ENCODE measurements around the gene BCL2L11.

BCL2L11 gene

DNA sequence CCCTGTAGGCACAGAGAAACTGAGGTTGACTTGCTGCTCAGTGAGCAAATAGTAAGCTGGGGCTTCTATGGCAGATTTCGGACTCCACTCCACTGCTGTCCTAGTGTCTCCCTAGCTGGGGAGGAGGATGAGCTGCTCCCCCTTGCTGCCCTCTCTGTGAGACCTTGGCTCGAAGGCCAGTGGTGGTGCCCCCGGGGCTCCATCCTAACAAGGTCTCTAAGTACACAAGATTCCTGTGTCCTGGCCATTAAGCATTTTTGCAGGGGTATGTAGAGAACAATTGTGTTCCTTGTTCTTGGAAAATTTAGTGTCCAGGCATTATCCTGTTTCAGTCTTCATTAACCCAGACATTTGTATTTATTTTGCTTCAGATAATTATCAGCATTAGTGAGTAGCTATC lies 21.3 kb upstream of the BCL2L11 start:
- no peak for TF ChIP-seq CTCF (conservative IDR thresholded peaks at IDR 0.05; ENCODE audit: low read length)
- no peak overlapping the region for H3K4me3 ChIP-seq (ENCODE audit: low read length)
- DNase-seq (ENCODE audit: low read depth) = no peak

DNA sequence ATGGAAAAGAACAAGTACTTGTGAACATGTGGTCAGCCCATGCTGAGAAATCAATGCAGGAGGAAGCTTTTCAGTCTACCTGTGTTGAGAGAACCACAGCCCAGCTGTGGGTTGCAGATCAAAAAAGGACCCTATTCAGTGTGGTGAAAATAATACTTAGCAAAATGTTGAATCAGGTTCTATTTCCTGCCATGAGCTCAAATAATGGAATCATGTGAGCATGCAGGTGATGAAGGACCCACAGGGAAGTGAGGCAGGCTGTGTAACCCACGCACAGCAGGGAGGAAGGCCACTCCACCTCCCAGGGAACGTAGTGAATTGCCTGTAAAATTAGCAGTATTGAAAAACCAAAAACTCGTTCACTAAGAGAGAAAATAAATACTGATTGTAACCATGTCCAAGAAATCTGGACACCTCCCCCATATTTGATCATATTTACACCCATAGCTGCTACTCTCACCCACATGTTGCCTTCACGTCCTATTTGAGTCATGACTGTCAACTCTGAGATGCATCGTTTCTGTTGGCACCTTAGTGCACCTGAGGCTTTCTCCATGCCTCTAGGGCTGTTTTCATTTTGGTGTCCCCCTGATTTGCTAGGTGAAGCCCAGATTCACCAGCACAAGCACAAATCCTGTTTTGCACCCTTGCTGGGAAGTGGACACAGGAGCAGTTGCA lies 20.5 kb upstream of the BCL2L11 start:
- H3K4me3 ChIP-seq (ENCODE audit: low read length) = no peak overlapping the region
- TF ChIP-seq CTCF (conservative IDR thresholded peaks at IDR 0.05; ENCODE audit: low read length) = no peak
- no peak for DNase-seq (ENCODE audit: low read depth)

GRCh38 chr2:111100765-111101162 lies 19.9 kb upstream of the BCL2L11 start:
- H3K4me3 ChIP-seq (ENCODE audit: low read length) = no peak overlapping the region
- TF ChIP-seq CTCF (conservative IDR thresholded peaks at IDR 0.05; ENCODE audit: low read length) = no peak
- no peak for DNase-seq (ENCODE audit: low read depth)

- TF ChIP-seq CTCF (conservative IDR thresholded peaks at IDR 0.05; ENCODE audit: low read length) = no peak
Observed at GRCh38 chr2:111101592-111101991, 19.1 kb upstream of the BCL2L11 start.

GRCh38 chr2:111102216-111102615 lies 18.5 kb upstream of the BCL2L11 start:
- no peak for DNase-seq (ENCODE audit: low read depth)
- H3K4me3 ChIP-seq (ENCODE audit: low read length) = no peak overlapping the region
- no peak for TF ChIP-seq CTCF (conservative IDR thresholded peaks at IDR 0.05; ENCODE audit: low read length)

More at GRCh38 chr2:111101592-111101991, 19.1 kb upstream of the BCL2L11 start:
- no peak for DNase-seq (ENCODE audit: low read depth)
- H3K4me3 ChIP-seq (ENCODE audit: low read length) = no peak overlapping the region

DNA sequence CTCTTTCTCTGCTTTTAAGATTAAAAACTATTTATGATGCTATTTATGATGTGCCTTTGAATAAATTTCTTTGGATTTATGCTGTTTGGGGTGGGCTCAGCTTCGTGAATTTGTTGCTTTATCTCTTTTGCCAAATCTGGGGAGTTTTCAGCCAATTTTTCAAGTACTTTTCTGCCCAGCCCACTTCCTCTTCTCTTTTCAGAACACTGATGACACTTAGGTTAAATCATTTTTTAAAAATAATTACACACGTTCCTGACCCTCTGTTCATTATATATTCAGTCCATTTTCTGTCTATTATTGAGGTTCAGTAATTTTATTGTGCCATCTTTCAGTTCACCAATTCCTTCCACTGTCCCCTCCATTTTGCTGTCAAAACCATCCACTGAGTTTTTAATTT lies 14.8 kb upstream of the BCL2L11 start:
- DNase-seq (ENCODE audit: low read depth) = no peak
- TF ChIP-seq CTCF (conservative IDR thresholded peaks at IDR 0.05; ENCODE audit: low read length) = no peak
- H3K4me3 ChIP-seq (ENCODE audit: low read length) = no peak overlapping the region

DNA sequence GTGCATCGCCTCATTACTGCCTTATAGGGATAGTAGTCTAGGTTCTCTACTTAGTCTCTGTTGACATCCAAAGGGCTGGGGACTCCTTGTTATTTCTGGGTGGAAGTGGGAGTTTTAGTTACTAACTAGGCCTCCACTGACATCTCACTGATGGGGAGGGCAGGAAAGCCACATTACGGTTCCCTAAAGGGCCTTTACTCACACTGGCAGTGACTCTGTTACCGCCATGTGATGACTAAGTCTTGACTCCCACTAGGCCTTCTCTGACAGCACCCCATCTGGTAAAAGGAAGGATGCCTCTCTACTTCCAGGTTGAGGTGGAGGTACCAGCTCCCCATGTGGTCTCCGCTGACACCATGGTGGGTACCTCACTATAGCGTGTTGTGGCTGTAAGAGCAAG lies 14.0 kb upstream of the BCL2L11 start:
- H3K4me3 ChIP-seq (ENCODE audit: low read length) = no peak overlapping the region
- TF ChIP-seq CTCF (conservative IDR thresholded peaks at IDR 0.05; ENCODE audit: low read length) = no peak
- DNase-seq (ENCODE audit: low read depth) = no peak
